Loucy (cell line): ENCODE measurements around the gene LILRB4.

Source experiments
- H2AFZ ChIP-seq: fragments of 200-600 bp; sonication (generic); 2 replicates; pipeline ENCODE4 v1.6.0; 2016; ENCODE audit warnings: antibody characterized with exemption, mild to moderate bottlenecking, low read length, moderate library complexity
- H3F3A ChIP-seq: fragments of 200-600 bp; 2 replicates; pipeline ENCODE4 v1.6.0; 2016; ENCODE audit warnings: antibody characterized with exemption, low read depth, mild to moderate bottlenecking
- H3K27me3 ChIP-seq: fragments of 200-600 bp; sonication (generic); 2 replicates; pipeline ENCODE4 v1.6.1; 2014; ENCODE audit warnings: low read length, mild to moderate bottlenecking; ENCODE audit not compliant: insufficient read depth, poor library complexity, severe bottlenecking
- H3K36me3 ChIP-seq: fragments of 200-600 bp; sonication (generic); 2 replicates; pipeline ENCODE4 v1.6.1; 2016; ENCODE audit warnings: low read length; ENCODE audit not compliant: insufficient read depth
- H3K4me1 ChIP-seq: fragments of 200-600 bp; sonication (generic); 2 replicates; pipeline ENCODE4 v1.5.1; 2014; ENCODE audit warnings: low read length, mild to moderate bottlenecking; ENCODE audit not compliant: insufficient read depth, poor library complexity, severe bottlenecking
- H3K4me2 ChIP-seq: fragments of 200-600 bp; sonication (generic); 2 replicates; pipeline ENCODE4 v1.6.0; 2014; ENCODE audit warnings: antibody characterized with exemption, low read length, low read depth, mild to moderate bottlenecking; ENCODE audit not compliant: poor library complexity, severe bottlenecking
- H3K4me3 ChIP-seq: fragments of 200-600 bp; sonication (generic); 2 replicates; pipeline ENCODE4 v1.5.1; 2014; ENCODE audit warnings: low read length, mild to moderate bottlenecking, mixed read lengths; ENCODE audit not compliant: poor library complexity, severe bottlenecking
- H3K79me2 ChIP-seq: fragments of 200-600 bp; sonication (generic); 2 replicates; pipeline ENCODE4 v1.6.1; 2014; ENCODE audit warnings: low read length; ENCODE audit not compliant: insufficient read depth
- H3K9ac ChIP-seq: fragments of 200-600 bp; sonication (generic); 2 replicates; pipeline ENCODE4 v1.6.0; 2014; ENCODE audit warnings: mild to moderate bottlenecking, low read depth, low read length, moderate library complexity; ENCODE audit not compliant: poor library complexity, severe bottlenecking
- H3K9me2 ChIP-seq: fragments of 200-600 bp; sonication (generic); replicated peaks from 2 replicates; pipeline ENCODE4 v1.6.1; 2016; ENCODE audit warnings: low read depth, low read length, mixed read lengths
- H3K9me3 ChIP-seq: fragments of 200-600 bp; sonication (generic); 2 replicates; pipeline ENCODE4 v1.6.1; 2014; ENCODE audit warnings: mild to moderate bottlenecking, antibody characterized with exemption, low read length, low read depth; ENCODE audit not compliant: insufficient read depth
- H4K20me1 ChIP-seq: fragments of 200-600 bp; sonication (generic); 2 replicates; pipeline ENCODE4 v1.6.0; 2014; ENCODE audit warnings: antibody characterized with exemption, low read length, mild to moderate bottlenecking; ENCODE audit not compliant: insufficient read depth, poor library complexity, severe bottlenecking
- EZH2phosphoT487 ChIP-seq: fragments of 200-600 bp; IDR thresholded peaks from 2 replicates; pipeline ENCODE4 v1.6.1; 2018; ENCODE audit warnings: antibody characterized with exemption, mild to moderate bottlenecking, moderate library complexity, borderline replicate concordance
- TF ChIP-seq, protein P1 (sequence below): fragments of 200-600 bp; sonication (generic); conservative IDR thresholded peaks from 2 replicates; pipeline ENCODE4 v1.5.1; 2014; ENCODE audit warnings: mild to moderate bottlenecking, antibody characterized with exemption, low read length

LILRB4 gene

DNA sequence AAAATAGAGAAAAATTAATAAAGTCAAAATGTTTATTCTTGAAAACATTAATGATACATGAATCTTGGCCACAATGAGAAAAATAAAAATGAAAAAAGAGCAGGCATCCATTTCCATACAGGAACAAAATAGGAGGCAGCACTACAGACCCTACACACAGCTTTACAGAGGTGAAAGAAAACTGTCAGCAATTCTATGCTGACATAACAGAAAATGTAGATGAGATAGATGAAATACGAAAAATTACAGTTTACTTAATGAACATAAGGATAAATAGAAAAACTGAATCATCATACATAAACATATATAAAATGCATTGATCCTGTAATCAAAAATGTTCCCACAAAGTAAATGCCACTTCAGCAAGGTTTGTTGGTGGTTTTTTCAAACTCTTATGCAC is 5.6 kb downstream of the LILRB4 start:
- Histone ChIP-seq H3K9me3 (peaks cover 6% of the 10 kb centered on the region; the same call in 1 of the 2 replicates), H3K9me2 (no peaks in the 10 kb centered on the region), H3K4me2 (no peak overlapping the region), H3K27me3 (no peaks in the 10 kb centered on the region), H3F3A (no peaks in the 10 kb centered on the region), H3K9ac (no peak overlapping the region), H3K4me1 (no peaks in the 10 kb centered on the region), H3K4me3 (no peak overlapping the region), H2AFZ (no peak overlapping the region), H3K79me2 (no peaks in the 10 kb centered on the region), H4K20me1 (no peaks in the 10 kb centered on the region), H3K36me3 (no peaks in the 10 kb centered on the region)
- TF ChIP-seq EZH2phosphoT487 = no peak
- TF ChIP-seq, protein P1, sequence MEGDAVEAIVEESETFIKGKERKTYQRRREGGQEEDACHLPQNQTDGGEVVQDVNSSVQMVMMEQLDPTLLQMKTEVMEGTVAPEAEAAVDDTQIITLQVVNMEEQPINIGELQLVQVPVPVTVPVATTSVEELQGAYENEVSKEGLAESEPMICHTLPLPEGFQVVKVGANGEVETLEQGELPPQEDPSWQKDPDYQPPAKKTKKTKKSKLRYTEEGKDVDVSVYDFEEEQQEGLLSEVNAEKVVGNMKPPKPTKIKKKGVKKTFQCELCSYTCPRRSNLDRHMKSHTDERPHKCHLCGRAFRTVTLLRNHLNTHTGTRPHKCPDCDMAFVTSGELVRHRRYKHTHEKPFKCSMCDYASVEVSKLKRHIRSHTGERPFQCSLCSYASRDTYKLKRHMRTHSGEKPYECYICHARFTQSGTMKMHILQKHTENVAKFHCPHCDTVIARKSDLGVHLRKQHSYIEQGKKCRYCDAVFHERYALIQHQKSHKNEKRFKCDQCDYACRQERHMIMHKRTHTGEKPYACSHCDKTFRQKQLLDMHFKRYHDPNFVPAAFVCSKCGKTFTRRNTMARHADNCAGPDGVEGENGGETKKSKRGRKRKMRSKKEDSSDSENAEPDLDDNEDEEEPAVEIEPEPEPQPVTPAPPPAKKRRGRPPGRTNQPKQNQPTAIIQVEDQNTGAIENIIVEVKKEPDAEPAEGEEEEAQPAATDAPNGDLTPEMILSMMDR = no peak

DNA sequence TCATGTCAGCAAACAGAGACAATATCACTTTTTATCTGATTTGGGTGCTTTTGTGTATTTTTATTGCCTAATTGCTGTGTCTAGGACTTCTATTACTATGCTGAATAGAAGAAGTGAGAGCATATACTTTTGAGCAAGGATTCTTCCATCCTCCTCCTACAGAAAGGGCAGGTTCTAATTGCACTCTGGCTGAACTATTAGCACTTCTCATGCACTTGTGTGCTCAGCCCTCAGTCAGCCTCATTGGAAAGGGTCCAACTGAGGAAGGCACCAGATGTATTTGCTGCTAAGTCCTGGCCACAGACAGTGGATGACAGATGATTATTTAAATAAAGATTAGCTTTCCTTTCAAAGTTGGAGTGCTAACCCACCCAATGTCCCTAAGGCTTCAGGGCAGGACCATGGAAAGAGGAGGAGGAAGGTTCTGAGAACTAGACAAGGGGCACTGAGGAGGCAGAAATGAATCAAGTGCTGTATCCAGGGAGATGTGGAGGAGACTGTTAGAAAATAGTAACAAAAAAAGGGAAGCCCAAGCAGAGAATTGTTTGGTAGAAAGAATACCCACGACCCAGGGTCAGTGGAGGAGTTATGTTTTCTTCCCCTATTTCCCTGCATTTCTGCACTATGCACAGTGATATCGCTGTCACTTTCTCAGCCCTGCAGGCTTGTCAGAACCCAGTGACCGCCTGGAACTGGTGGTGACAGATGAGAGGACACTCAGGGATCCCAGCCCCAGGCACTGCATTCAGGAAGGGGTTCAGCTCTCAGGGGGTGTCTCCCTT is 8.0 kb downstream of the LILRB4 start:
- no peaks in the 10 kb centered on the region for H3K27me3 ChIP-seq

GRCh38 chr19:54673222-54673621 is 10.4 kb downstream of the LILRB4 start:
- Histone ChIP-seq H3K4me2 (no peak overlapping the region), H3K4me3 (no peak overlapping the region), H3K27me3 (no peaks in the 10 kb centered on the region), H3K36me3 (no peaks in the 10 kb centered on the region), H3K9ac (no peak overlapping the region), H3K79me2 (no peaks in the 10 kb centered on the region), H3F3A (no peaks in the 10 kb centered on the region), H3K9me3 (0 out of 2 replicates have a peak, but pooled peaks cover 1% of the 10 kb centered on the region), H4K20me1 (no peaks in the 10 kb centered on the region), H3K4me1 (peaks cover 4% of the 10 kb centered on the region), H3K9me2 (no peaks in the 10 kb centered on the region), H2AFZ (no peak overlapping the region)
- TF ChIP-seq, protein P1 = no peak
- TF ChIP-seq EZH2phosphoT487 = no peak

More for the DNA sequence above, 8.0 kb downstream of the LILRB4 start:
- Histone ChIP-seq H3K9me3 (peaks cover 6% of the 10 kb centered on the region; the same call in 1 of the 2 replicates), H2AFZ (no peak overlapping the region), H4K20me1 (no peaks in the 10 kb centered on the region), H3K4me3 (no peak overlapping the region), H3F3A (no peaks in the 10 kb centered on the region), H3K36me3 (no peaks in the 10 kb centered on the region), H3K9ac (no peak overlapping the region), H3K4me1 (no peaks in the 10 kb centered on the region), H3K4me2 (no peak overlapping the region), H3K79me2 (no peaks in the 10 kb centered on the region), H3K9me2 (no peaks in the 10 kb centered on the region)
- TF ChIP-seq, protein P1 = no peak
- TF ChIP-seq EZH2phosphoT487 = no peak
